Amygdala (tissue), 56 donors: Measurements from ENCODE around the gene MYG1.
A peak's percentile ranks its signal among the peaks of the same experiment; 100 is the strongest.

Experiments
- DNase-seq, 56 donors: peaks; one replicate each; lab custom pipeline; 2025; lab: John Stamatoyannopoulos, UW

Gene MYG1

GRCh38 chr12:53299454-53300180 lies at the start of gene MYG1:
Gene MYG1 (plus strand): TSS chr12:53299695. CDS start chr12:53299738, 43 bp downstream.
- peak; percentile 44 to 96 (median 85) for DNase-seq

- peak in 55 of 56 donors; percentile 37 to 96 (median 74) for DNase-seq
Measured at GRCh38 chr12:53251477-53252348, 47.8 kb upstream of the MYG1 start.

GRCh38 chr12:53252349-53252916 lies 47.1 kb upstream of the MYG1 start:
- peak in 4 of 56 donors; percentile 40 to 67 (median 46) for DNase-seq

- DNase-seq = no peak
Measured at GRCh38 chr12:53253298-53253697, 46.2 kb upstream of the MYG1 start.

- no peak for DNase-seq
Measured at GRCh38 chr12:53254816-53255545, 44.5 kb upstream of the MYG1 start.

GRCh38 chr12:53255996-53256395 lies 43.5 kb upstream of the MYG1 start:
- DNase-seq = no peak

GRCh38 chr12:53258541-53259539 lies 40.7 kb upstream of the MYG1 start:
- no peak for DNase-seq

GRCh38 chr12:53259891-53260290 lies 39.6 kb upstream of the MYG1 start:
- DNase-seq = no peak

GRCh38 chr12:53265783-53266182 lies 33.7 kb upstream of the MYG1 start:
- DNase-seq = no peak

GRCh38 chr12:53267306-53267998 lies 32.0 kb upstream of the MYG1 start:
- DNase-seq = no peak

GRCh38 chr12:53267999-53268629 lies 31.4 kb upstream of the MYG1 start, which contains the start of gene ESPL1:
Gene ESPL1 (plus strand): TSS chr12:53268299. CDS start chr12:53268767, 468 bp downstream.
- DNase-seq = peak in 48 of 56 donors; percentile 8 to 76 (median 38)

GRCh38 chr12:53268630-53269562 lies 30.6 kb upstream of the MYG1 start:
- DNase-seq = no peak

- DNase-seq = no peak
Measured at GRCh38 chr12:53274445-53274844, 25.1 kb upstream of the MYG1 start.

GRCh38 chr12:53276511-53276910 lies 23.0 kb upstream of the MYG1 start:
- DNase-seq = no peak

- no peak for DNase-seq
Measured at GRCh38 chr12:53277981-53278380, 21.5 kb upstream of the MYG1 start.

GRCh38 chr12:53279283-53279869 lies 20.1 kb upstream of the MYG1 start:
- no peak for DNase-seq
